ENCODE measurements around the gene CSN2. TPM values are rescaled to one million over a fixed set of nuclear protein-coding genes. Genes with fewer than 3 reads are reported as not detected.

Gene CSN2
- total RNA-seq, 2 experiments from 2014 or later = not detected

DNA sequence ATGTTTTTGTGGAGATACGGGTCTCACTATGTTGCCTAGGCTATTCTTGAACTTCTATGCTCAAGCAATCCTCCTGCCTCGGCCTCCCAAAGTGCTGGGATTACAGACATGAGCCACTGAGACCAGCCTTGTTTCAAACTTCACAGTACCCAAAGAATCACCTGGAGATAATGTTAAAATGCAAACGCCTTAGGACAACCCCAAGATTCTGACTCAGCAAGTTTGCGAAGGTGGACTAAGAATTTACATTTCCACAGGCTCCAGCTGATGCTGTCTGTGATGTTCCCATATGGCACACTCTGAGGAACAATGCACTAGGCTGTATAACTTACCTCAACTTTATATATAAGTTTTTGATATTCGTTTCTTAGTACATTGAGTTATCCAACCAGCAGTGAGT is 29.3 kb upstream of the CSN2 start:
- CTCF ChIA-PET = no interaction called here
- Mint-ChIP-seq H3K27ac (no peak overlapping the region), H3K4me3 (no peak overlapping the region), H3K27me3 (no peaks in the 10 kb centered on the region), H3K36me3 (ENCODE audit: low read depth) (no peaks in the 10 kb centered on the region), H3K9me3 (no peaks in the 10 kb centered on the region), H3K4me1 (ENCODE audit: low read depth) (no peaks in the 10 kb centered on the region)
- Histone ChIP-seq H3K27ac (ENCODE audit: low read depth in 1 of 2, low read length in 2 of 2) (no peak overlapping the region), H3K9me3 (ENCODE audit: control insufficient read depth in 1 of 2, insufficient read depth in 1 of 2, low read length in 2 of 2) (no peaks in the 10 kb centered on the region), H3K27me3 (ENCODE audit: control insufficient read depth in 1 of 2, insufficient read depth in 2 of 2, low read length in 2 of 2) (no peaks in the 10 kb centered on the region), H3K4me3 (ENCODE audit: low read length) (no peak overlapping the region), H3K4me1 (ENCODE audit: insufficient read depth, low read length) (no peaks in the 10 kb centered on the region), H3K36me3 (ENCODE audit: insufficient read depth, low read length) (no peaks in the 10 kb centered on the region)
- intact Hi-C loops (cut with DNase I, micrococcal nuclease) = no loop called here
- DNase-seq (no peak), ATAC-seq (ENCODE audit: poor library complexity) (no peak)
- POLR2A ChIA-PET = no interaction called here
- TF ChIP-seq, protein P1, sequence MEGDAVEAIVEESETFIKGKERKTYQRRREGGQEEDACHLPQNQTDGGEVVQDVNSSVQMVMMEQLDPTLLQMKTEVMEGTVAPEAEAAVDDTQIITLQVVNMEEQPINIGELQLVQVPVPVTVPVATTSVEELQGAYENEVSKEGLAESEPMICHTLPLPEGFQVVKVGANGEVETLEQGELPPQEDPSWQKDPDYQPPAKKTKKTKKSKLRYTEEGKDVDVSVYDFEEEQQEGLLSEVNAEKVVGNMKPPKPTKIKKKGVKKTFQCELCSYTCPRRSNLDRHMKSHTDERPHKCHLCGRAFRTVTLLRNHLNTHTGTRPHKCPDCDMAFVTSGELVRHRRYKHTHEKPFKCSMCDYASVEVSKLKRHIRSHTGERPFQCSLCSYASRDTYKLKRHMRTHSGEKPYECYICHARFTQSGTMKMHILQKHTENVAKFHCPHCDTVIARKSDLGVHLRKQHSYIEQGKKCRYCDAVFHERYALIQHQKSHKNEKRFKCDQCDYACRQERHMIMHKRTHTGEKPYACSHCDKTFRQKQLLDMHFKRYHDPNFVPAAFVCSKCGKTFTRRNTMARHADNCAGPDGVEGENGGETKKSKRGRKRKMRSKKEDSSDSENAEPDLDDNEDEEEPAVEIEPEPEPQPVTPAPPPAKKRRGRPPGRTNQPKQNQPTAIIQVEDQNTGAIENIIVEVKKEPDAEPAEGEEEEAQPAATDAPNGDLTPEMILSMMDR (IDR thresholded peaks at IDR 0.05) = no peak

DNA sequence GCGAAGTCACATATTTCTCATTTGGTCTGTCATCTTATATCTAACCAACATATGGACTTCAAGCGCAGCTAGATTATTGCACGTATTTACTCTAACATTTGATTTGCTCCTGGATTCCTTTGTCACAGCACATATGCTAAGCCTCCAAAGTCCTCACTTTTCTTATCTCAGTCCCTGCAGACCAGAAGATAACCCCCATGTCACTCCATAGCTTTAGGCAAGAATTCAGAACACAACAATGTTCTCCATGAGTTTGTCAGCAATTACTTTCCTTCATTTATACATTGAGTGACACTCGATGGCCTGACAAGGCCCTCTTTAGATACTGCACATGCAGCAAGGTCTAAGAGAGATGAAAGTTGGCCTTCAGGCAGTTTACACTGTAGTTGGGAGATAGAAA is 25.5 kb upstream of the CSN2 start:
- no peaks in the 10 kb centered on the region for H3K36me3 ChIP-seq (ENCODE audit: insufficient read depth, low read length)
- H3K9me3 ChIP-seq (ENCODE audit: control insufficient read depth in 1 of 2, insufficient read depth in 1 of 2, low read length in 2 of 2) = no peaks in the 10 kb centered on the region
- Mint-ChIP-seq H3K27ac (no peak overlapping the region), H3K9me3 (no peaks in the 10 kb centered on the region), H3K4me3 (no peak overlapping the region), H3K4me1 (ENCODE audit: low read depth) (no peaks in the 10 kb centered on the region), H3K36me3 (ENCODE audit: low read depth) (no peaks in the 10 kb centered on the region), H3K27me3 (no peaks in the 10 kb centered on the region)
- H3K27ac ChIP-seq (ENCODE audit: low read depth in 1 of 2, low read length in 2 of 2) = no peak overlapping the region
- H3K4me1 ChIP-seq (ENCODE audit: insufficient read depth, low read length) = no peaks in the 10 kb centered on the region
- ATAC-seq (ENCODE audit: poor library complexity) = no peak
- ChIA-PET CTCF (no interaction called here), POLR2A (interaction anchor here (0.5 kb wide), 1 partner anchor 363 kb away, joined by 4 read pairs; no protein-coding TSS in a partner anchor)
- intact Hi-C loops (cut with DNase I, micrococcal nuclease) = no loop called here
- DNase-seq = no peak
- no peak overlapping the region for H3K4me3 ChIP-seq (ENCODE audit: low read length)
- TF ChIP-seq, protein P1 (IDR thresholded peaks at IDR 0.05) = no peak
- H3K27me3 ChIP-seq (ENCODE audit: control insufficient read depth in 1 of 2, insufficient read depth in 2 of 2, low read length in 2 of 2) = no peaks in the 10 kb centered on the region

DNA sequence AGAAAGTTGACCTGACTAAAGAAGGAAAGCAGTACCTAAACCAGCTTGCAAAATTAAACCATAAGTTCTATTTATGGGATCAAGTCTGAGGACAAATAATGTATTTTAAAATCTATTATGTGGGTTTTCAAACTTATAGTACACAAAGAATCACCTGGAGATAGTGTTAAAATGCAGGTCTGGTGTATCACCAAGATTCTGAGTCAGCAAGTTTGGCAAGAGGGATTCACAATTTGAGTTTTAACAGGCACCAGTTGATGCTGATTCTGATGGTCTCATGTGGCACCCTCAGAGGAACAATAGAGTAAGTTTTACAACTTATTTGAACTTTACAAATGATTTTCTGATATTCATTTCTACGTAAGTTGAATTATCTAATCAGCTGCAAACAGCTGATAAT is 21.1 kb upstream of the CSN2 start:
- Mint-ChIP-seq H3K27me3 (no peaks in the 10 kb centered on the region), H3K9me3 (no peaks in the 10 kb centered on the region), H3K36me3 (ENCODE audit: low read depth) (no peaks in the 10 kb centered on the region), H3K4me3 (no peak overlapping the region), H3K4me1 (ENCODE audit: low read depth) (no peaks in the 10 kb centered on the region), H3K27ac (no peak overlapping the region)
- POLR2A ChIA-PET = no interaction called here
- no peaks in the 10 kb centered on the region for H3K9me3 ChIP-seq (ENCODE audit: control insufficient read depth in 1 of 2, insufficient read depth in 1 of 2, low read length in 2 of 2)
- no peak for DNase-seq
- CTCF ChIA-PET = no interaction called here
- no peak for ATAC-seq (ENCODE audit: poor library complexity)
- H3K4me1 ChIP-seq (ENCODE audit: insufficient read depth, low read length) = no peaks in the 10 kb centered on the region
- H3K27ac ChIP-seq (ENCODE audit: low read depth in 1 of 2, low read length in 2 of 2) = no peak overlapping the region
- TF ChIP-seq, protein P1 (IDR thresholded peaks at IDR 0.05) = no peak
- H3K4me3 ChIP-seq (ENCODE audit: low read length) = no peak overlapping the region
- no peaks in the 10 kb centered on the region for H3K27me3 ChIP-seq (ENCODE audit: control insufficient read depth in 1 of 2, insufficient read depth in 2 of 2, low read length in 2 of 2)
- intact Hi-C loops (cut with DNase I, micrococcal nuclease) = no loop called here
- H3K36me3 ChIP-seq (ENCODE audit: insufficient read depth, low read length) = no peaks in the 10 kb centered on the region
